Endothelial cell of umbilical vein (primary cell): ENCODE results near the gene TMEM239.

Experiments
- CTCF ChIP-seq, 2 donors: IDR thresholded peaks; 1 replicate in 1 of 2; 2 replicates in 1 of 2; pipeline ENCODE4 v1.5.1; 2011; ENCODE audit warnings: low read length in 2 of 2, mild to moderate bottlenecking in 2 of 2, moderate library complexity in 2 of 2, control low read depth in 1 of 2, inconsistent platforms in 1 of 2, low read depth in 1 of 2; ENCODE audit not compliant: insufficient read depth in 1 of 2; ENCODE audit errors: extremely low read depth in 1 of 2
- EZH2 ChIP-seq: IDR thresholded peaks from 2 replicates; pipeline ENCODE4 v1.6.1; 2012; ENCODE audit warnings: borderline replicate concordance, low read depth, mild to moderate bottlenecking, moderate library complexity, low read length, inconsistent platforms; ENCODE audit not compliant: severe bottlenecking
- MAX ChIP-seq: IDR thresholded peaks from 2 replicates; pipeline ENCODE4 v1.6.1; 2011; ENCODE audit not compliant: insufficient read depth, insufficient read length
- MYC ChIP-seq: IDR thresholded peaks from one replicate; pipeline ENCODE4 v1.6.1; 2011; ENCODE audit warnings: mild to moderate bottlenecking, low read depth, low read length
- POLR2A ChIP-seq: IDR thresholded peaks from 2 replicates; pipeline ENCODE4 v1.6.1; 2012; ENCODE audit warnings: low read depth, mild to moderate bottlenecking, control low read depth, low read length

GRCh38 chr20:2825761-2826160, 9.6 kb downstream of the TMEM239 start:
- TF ChIP-seq POLR2A (no peak), CTCF (IDR thresholded peaks at IDR 0.05; ENCODE audit: extremely low read depth in 1 of 2, insufficient read depth in 1 of 2, low read depth in 1 of 2, low read length in 2 of 2) (no peak), EZH2 (no peak), MYC (no peak), MAX (no peak)
